ENCODE measurements around the gene PPARD.

DNA sequence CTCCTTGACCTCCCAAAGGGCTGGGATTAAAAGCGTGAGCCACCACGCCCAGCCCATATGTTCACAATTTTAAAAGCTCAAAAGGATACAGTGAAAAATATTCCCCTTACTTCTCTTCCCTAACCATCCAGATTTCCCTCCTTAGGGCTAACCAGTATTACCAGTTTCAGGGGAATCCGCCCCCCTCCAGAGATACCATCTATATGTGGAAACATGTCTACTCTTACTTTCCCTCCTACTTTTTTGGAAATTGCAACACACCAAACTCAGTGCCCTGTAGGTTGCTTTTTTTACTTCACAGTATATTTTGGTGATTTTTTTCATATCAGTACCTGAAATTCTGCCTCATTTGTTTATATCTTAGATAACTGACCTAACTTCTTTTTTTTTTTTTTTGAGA, 118.9 kb downstream of the PPARD start:
- TF ChIP-seq, protein P1, sequence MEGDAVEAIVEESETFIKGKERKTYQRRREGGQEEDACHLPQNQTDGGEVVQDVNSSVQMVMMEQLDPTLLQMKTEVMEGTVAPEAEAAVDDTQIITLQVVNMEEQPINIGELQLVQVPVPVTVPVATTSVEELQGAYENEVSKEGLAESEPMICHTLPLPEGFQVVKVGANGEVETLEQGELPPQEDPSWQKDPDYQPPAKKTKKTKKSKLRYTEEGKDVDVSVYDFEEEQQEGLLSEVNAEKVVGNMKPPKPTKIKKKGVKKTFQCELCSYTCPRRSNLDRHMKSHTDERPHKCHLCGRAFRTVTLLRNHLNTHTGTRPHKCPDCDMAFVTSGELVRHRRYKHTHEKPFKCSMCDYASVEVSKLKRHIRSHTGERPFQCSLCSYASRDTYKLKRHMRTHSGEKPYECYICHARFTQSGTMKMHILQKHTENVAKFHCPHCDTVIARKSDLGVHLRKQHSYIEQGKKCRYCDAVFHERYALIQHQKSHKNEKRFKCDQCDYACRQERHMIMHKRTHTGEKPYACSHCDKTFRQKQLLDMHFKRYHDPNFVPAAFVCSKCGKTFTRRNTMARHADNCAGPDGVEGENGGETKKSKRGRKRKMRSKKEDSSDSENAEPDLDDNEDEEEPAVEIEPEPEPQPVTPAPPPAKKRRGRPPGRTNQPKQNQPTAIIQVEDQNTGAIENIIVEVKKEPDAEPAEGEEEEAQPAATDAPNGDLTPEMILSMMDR (IDR thresholded peaks at IDR 0.05): no peak
- no peak for TF ChIP-seq POLR2A (IDR thresholded peaks at IDR 0.05)
